Peyer's patch (tissue), 4 donors: ENCODE results near the gene RAPGEF1. TPM values are rescaled to one million over a fixed set of nuclear protein-coding genes. Genes with fewer than 3 reads are reported as not detected.

Experiments
- DNase-seq, 3 donors: peaks; one replicate each; pipeline ENCODE4 v3.0.0-alpha.2; 2017 to 2019
- H3K27ac ChIP-seq, 4 donors: fragments of 200-600 bp; sonication (generic); one replicate each; pipeline ENCODE4 v1.5.1; 2016 to 2019
- H3K27me3 ChIP-seq, 2 donors: fragments of 200-600 bp; sonication (generic); one replicate each; pipeline ENCODE4 v1.5.1; 2019
- H3K36me3 ChIP-seq, 3 donors: fragments of 200-600 bp; sonication (generic); one replicate each; pipeline ENCODE4 v1.5.1; 2016 to 2019
- H3K4me1 ChIP-seq, 4 donors: fragments of 200-600 bp; sonication (generic); one replicate each; pipeline ENCODE4 v1.5.1; 2016 to 2019
- H3K4me3 ChIP-seq, 4 donors: fragments of 200-600 bp; sonication (generic); 1 replicate in 3 of 4; 2 replicates in 1 of 4; pipeline ENCODE4 v1.5.1; 2016 to 2019; ENCODE audit warnings: mild to moderate bottlenecking in 1 of 4
- H3K9me3 ChIP-seq, 4 donors: fragments of 200-600 bp; sonication (generic); one replicate each; pipeline ENCODE4 v1.5.1; 2016 to 2019; ENCODE audit warnings: mild to moderate bottlenecking in 1 of 4
- POLR2A ChIP-seq, 2 donors: fragments of 450-650 bp; IDR thresholded peaks; one replicate each; pipeline ENCODE4 v1.5.1; 2017; ENCODE audit warnings: antibody characterized with exemption in 2 of 2, mild to moderate bottlenecking in 2 of 2, moderate library complexity in 2 of 2
- total RNA-seq, 4 donors: library from RNA; depleted of rRNA; stranded (reverse); fragments of >200 nt; gene quantifications; one replicate each; pipeline ENCODE4 v1.1.0, GENCODE V29; 2016
- TF ChIP-seq, protein P1 (sequence below), 6 experiments: fragments of 450-650 bp in 4 of 6; fragments of 200-600 bp in 2 of 6; sonication (generic) in 1 of 6; IDR thresholded peaks; one replicate each; pipeline ENCODE4 v1.5.1; 2017 to 2019; ENCODE audit warnings: antibody characterized with exemption in 6 of 6, mild to moderate bottlenecking in 3 of 6, moderate library complexity in 1 of 6

RAPGEF1 gene
- total RNA-seq, 4 donors from 2014 or later, result 51.7 to 182 (median 70.7) TPM

DNA sequence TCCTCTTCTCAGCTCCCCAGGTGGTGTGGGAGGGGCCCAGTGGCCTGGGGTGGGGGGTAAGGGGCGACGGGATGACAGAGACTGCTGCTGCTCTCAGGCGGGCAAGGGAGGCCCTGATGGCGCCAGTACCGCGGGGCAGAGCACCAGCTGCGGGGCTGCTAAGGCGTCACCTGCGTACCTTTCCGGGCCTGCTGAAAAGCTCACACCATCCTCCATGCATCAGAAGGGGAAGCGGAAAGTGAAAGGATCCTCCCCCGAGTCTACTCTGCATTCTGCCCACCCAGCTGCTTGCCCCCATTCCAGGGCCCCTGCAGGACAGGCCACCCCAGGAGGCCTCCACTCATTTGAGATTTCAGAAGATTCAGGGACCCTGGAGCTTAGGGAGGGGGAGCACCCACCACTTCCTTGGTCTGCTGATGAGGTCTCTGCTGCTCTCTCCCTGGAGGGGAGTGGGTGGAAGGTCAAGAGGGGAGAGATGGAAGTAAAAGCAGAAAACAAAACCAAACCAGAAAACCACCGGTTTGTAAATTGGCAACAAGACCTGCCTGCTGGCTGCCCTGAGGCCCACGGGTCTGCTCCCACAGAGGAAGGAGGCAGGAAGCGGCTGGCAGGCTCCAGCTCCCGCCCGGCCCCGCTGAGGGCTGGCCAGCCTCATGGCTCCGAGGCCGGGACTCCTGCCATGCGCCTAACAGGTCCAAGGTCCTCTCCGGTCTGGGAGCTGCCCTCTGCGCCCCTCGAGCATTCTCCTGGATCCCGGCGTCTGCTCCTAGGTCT is 161.0 kb downstream of the RAPGEF1 start:
- no peaks in the 10 kb centered on the region for H3K9me3 ChIP-seq
- peaks cover 0 to 92% (median 0%) of the 10 kb centered on the region in 3 donors for H3K36me3 ChIP-seq
- TF ChIP-seq, protein P1, sequence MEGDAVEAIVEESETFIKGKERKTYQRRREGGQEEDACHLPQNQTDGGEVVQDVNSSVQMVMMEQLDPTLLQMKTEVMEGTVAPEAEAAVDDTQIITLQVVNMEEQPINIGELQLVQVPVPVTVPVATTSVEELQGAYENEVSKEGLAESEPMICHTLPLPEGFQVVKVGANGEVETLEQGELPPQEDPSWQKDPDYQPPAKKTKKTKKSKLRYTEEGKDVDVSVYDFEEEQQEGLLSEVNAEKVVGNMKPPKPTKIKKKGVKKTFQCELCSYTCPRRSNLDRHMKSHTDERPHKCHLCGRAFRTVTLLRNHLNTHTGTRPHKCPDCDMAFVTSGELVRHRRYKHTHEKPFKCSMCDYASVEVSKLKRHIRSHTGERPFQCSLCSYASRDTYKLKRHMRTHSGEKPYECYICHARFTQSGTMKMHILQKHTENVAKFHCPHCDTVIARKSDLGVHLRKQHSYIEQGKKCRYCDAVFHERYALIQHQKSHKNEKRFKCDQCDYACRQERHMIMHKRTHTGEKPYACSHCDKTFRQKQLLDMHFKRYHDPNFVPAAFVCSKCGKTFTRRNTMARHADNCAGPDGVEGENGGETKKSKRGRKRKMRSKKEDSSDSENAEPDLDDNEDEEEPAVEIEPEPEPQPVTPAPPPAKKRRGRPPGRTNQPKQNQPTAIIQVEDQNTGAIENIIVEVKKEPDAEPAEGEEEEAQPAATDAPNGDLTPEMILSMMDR (IDR thresholded peaks at IDR 0.05), result no peak
- no peak for TF ChIP-seq POLR2A (IDR thresholded peaks at IDR 0.05)
- no peak overlapping the region for H3K4me3 ChIP-seq
- no peaks in the 10 kb centered on the region for H3K27me3 ChIP-seq
- DNase-seq, result peak in 2 of 3 donors; percentile 70 to 78
- peaks cover 0 to 12% (median 0%) of the 10 kb centered on the region in 4 donors for H3K4me1 ChIP-seq
- H3K27ac ChIP-seq, result peak overlapping the region in 2 of 4 donors; percentile 59 to 79

DNA sequence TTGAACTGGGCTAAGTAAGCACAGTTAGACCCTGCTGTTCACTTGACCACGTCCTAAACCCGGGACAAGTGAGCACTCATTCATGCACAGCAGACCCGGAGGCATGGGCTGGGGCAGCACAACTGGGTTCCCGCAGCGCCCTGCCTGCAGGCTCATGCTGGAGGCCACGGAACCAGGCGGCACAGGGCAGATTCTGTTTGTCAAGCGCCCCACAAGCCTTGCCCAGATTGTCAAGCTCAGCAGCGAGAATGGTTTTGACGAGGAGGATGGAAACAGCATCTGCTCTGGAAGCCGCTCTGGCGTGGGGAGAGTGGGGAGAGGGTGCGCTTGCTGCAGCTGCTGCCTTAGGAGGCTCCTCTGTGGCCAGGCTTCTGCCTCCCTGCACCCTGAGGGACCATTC is 161.9 kb downstream of the RAPGEF1 start:
- no peaks in the 10 kb centered on the region for H3K27me3 ChIP-seq
- peaks cover 0 to 84% (median 0%) of the 10 kb centered on the region in 3 donors for H3K36me3 ChIP-seq

DNA sequence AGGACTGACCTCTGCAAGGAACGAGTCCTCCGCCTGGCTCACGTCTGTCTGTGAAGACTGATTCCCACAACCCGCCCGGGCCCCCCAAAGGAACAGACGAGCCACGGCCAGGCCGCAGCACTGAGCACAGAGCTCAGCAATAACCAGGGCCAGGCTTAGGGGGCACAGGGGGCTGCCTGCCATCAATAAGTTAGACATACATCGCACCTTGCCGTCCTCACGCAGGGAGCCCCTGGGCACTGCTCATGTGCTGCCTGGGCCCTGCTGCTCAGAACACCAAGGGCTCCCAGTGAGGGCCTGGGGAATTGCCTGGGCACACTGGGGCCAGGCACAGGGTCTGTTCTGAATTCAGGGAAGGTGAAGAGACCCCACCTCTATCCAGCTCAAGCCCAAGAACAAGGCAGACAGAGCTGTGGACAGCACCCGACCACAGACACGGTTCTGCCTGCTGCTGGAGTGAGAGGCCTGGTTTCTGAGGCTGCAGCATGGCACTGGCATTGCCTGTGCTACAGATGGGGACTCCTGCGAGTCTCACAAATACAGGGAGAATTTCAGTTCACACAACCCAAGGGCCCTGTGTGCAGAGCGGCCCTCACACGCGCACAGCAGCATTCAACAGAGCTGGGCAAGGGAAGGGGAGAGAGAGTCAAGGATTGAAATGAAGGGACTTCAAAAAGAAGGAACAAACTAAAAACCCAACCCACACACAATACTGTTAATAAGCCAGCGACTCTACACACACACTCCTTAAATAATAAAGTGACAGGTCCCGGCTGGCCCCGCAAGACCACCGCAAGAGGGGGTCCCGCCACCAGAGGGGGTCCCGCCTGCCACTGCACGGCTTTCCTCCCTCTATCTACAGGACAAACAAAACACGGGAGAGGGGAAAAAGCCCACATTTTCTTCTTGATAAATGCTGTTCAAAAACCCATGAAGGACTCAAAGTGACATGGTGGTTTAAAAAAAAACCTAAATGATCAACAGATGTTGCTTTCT is 162.6 kb downstream of the RAPGEF1 start:
- H3K4me3 ChIP-seq, result no peak overlapping the region
- peaks cover 0 to 84% (median 0%) of the 10 kb centered on the region in 3 donors for H3K36me3 ChIP-seq
- DNase-seq, result no peak
- no peaks in the 10 kb centered on the region for H3K27me3 ChIP-seq
- TF ChIP-seq, protein P1 (IDR thresholded peaks at IDR 0.05), result no peak
- TF ChIP-seq POLR2A (IDR thresholded peaks at IDR 0.05), result no peak
- H3K4me1 ChIP-seq, result peaks cover 0 to 12% (median 0%) of the 10 kb centered on the region in 4 donors
- no peaks in the 10 kb centered on the region for H3K9me3 ChIP-seq
- H3K27ac ChIP-seq, result peak overlapping the region in 1 of 4 donors; percentile 79

More for the DNA sequence above, 161.9 kb downstream of the RAPGEF1 start:
- no peak for TF ChIP-seq POLR2A (IDR thresholded peaks at IDR 0.05)
- TF ChIP-seq, protein P1 (IDR thresholded peaks at IDR 0.05), result no peak
- Histone ChIP-seq H3K9me3 (no peaks in the 10 kb centered on the region), H3K4me3 (no peak overlapping the region), H3K27ac (peak overlapping the region in 2 of 4 donors; percentile 59 to 79), H3K4me1 (peaks cover 0 to 12% (median 0%) of the 10 kb centered on the region in 4 donors)
- no peak for DNase-seq

DNA sequence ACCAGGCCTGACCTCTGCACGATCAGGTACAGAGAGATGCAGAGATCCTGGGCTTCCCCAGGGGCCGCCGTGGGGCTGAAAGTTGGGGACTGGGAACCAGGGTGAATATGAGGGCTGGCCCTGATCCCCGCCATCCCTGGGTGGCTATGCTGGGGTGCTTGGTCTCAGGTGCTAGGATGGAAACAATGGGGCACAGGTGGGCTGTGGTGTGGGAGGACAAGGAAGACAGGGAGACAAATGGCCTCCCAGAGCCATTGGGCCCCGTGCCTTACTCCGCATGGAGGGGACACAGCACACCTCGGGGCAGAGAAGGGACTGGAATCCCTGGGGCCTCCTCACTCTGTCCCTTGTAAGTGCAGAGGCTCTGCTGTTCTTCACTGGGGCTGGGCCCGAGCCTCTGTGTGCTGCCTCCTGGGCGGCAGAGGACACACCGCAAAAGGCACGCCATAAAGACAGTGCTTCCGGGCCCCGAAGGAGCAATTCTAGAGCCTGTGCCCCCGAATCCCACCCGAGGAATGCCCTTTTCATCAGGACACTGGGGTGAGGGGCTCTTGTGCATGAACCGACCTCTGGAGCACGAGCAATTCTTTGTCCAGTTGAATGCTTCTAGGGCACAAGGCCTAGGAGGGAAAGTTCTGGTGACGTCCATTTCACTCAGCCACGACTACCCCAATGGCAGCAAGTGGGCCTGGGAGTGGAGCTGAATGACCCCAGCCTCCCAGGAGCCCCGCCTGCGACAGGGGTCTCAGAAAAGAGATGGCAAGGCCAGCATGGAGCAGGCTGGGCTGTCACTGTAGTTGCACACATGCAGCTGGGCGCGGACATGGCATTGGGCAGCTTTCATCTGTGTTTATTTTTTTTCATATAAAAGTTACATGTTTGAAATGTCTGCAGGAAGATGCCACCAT is 163.7 kb downstream of the RAPGEF1 start:
- H3K36me3 ChIP-seq, result peaks cover 0 to 84% (median 0%) of the 10 kb centered on the region in 3 donors
- no peaks in the 10 kb centered on the region for H3K27me3 ChIP-seq
- H3K4me1 ChIP-seq, result peaks cover 0 to 12% (median 0%) of the 10 kb centered on the region in 4 donors
- H3K9me3 ChIP-seq, result no peaks in the 10 kb centered on the region
- DNase-seq, result no peak
- H3K4me3 ChIP-seq, result no peak overlapping the region
- H3K27ac ChIP-seq, result no peak overlapping the region
- TF ChIP-seq POLR2A (IDR thresholded peaks at IDR 0.05), result no peak
- TF ChIP-seq, protein P1 (IDR thresholded peaks at IDR 0.05), result no peak
